ENCODE measurements around the gene ETV4.
"Not testable (repeated sequence)": the region's sequence is repeated elsewhere in the genome, so short reads cannot be mapped to it uniquely, and the experiment has no call there.

ETV4 gene

DNA sequence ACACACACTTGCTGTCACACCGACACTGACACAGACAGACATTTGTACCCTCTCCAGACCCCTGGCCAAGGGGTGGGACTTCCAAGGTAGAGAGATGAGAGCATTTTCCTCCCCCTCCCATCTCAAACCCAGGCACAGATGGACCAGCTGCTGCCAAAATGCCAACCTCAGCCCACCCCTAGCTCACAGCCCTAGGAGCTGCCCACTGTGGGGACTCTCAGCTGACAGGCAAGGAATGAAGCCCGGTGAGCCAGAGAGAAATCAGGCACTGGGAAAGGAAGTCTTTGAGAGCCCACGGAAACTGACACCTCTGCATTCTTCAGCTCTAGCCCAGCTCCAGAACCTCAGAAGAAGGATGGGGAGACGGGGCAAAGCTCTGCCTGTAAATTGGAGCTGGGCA is 2.8 kb downstream of the ETV4 start:
- no peak for DNase-seq (ENCODE audit: low read depth)

DNA sequence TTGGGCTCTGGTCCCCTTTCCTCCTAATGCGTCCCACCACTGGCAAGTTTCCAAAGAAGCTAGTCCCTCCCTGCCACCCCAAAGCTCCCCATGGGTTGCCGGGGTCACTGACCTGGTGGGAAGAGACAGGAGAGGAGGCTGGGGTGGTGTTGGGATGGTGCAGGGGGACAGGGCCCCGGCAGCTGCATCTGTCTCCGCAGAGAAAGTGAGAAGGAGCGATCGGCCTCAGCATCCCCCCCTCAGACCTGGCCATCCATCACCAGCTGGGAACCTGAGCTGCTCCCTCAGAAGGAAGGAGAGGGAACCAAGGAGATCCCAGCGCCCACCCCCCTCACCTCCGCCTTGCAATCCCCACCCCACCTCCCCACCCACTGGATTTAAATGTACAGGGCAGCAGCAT is 3.3 kb downstream of the ETV4 start:
- DNase-seq (ENCODE audit: low read depth), result no peak

DNA sequence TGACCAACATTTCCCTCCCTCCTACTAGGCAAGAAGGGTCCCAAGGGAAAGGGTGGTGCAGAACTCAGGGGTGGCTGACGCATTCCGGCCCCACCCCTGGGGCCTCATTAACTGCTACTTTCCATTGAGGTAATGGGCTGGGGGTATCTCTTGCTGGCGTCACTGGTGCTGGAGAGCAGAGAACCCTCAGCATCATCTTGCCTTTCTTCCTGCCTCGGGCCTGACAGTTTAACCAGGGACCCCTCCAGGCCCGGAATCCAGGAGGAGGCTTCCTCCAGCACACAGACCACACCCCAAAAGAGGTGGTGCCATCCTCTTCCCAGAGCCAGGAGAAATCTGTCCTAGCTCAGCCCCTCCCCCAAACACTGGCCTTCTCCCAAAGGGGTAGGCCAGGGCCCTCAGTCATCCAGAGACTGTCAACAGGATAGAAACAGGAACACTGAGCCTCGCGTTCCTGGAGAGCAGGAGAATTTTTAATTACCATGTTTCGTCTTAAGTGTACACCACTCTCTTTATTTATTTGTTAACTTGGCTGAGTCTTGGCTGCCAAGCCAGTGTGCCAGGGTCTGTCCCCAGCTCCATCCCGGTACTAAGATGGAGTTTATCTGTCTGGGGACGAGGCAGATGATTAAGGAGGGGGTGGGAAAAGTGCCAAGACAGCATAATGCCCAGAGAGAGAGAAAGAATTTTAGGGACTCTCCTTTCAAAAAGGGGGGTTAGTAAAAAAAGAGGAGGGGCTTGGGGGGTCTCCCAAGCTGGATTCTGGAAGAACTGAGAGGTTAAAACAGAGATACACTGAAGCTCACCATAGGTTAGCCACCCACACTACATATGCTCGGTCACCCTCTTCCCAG is 5.1 kb downstream of the ETV4 start:
- DNase-seq (ENCODE audit: low read depth), result no peak

DNA sequence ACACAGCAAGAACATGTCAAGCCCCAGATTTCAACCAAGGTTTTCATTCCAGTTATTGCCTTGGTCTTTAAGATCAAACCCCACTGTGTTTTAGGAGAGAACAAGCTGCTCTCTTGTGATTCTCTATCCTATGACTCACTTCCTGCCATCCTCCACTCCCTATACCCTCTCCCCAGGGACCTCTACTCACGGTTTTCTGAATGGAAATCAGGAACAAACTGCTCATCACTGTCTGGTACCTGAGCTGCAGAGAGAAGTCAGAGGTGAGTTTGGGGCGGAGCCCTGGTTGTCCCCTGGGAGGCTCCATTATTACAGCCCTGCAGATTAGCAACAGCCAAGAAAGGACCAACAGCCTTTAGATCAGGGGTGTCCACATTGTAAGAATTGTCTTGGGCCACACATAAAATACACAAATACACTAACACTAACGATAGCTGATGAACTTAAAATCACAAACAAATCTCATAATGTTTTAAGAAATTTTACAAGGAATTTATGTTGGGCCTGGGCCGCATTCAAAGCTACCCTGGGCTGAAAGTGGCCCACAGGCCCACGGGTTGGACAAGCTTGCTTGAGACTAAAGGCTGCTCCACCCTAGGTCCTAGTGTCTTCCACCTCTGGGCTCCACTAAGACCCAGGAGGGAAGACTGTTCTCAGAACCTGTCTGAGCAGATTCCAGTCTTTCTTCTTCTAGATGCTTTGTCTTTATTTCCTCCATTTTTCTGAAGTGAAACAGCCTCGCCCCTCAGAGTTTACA is 9.7 kb downstream of the ETV4 start:
- peak; percentile 64 for DNase-seq (ENCODE audit: low read depth)

DNA sequence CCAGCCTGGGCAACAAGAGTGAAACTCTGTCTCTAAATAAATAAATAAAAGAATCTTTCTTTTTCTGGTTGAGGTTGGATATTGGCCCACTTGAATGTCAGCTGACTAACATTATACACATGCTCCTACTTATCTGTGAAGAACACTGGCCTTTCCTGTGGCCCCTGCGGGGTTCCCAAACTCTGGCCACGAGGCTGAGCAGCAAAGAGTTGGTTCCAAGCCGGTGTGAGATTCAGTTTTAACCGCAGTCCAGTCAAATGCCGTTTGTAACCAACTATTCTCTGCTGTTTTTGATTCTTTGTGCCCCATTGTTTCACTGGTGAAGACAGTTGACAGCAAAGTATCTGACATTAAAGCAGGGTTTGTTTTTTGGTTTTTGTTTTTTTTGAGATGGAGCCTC is 11.2 kb downstream of the ETV4 start:
- no peak for DNase-seq (ENCODE audit: low read depth)

DNA sequence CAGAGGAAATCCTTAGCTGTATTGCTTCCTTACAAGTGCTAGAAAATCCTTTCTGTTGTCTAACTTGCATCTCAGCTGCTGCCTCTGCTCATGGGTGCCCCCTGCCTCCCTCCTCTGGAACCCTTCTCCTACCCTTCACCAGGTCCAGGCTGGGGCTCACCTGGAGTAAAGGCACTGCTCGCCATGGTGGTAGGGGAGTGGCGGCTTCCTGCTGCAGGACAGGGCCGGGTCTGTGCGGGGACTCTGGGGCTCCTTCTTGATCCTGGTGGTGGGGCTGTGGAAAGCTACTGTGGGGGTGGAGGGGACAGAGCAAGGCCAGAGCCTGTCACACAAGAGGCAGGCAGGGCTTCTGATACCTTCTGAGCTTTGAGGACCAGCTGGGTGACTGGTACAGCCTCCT is 12.4 kb downstream of the ETV4 start:
- no peak for DNase-seq (ENCODE audit: low read depth)

DNA sequence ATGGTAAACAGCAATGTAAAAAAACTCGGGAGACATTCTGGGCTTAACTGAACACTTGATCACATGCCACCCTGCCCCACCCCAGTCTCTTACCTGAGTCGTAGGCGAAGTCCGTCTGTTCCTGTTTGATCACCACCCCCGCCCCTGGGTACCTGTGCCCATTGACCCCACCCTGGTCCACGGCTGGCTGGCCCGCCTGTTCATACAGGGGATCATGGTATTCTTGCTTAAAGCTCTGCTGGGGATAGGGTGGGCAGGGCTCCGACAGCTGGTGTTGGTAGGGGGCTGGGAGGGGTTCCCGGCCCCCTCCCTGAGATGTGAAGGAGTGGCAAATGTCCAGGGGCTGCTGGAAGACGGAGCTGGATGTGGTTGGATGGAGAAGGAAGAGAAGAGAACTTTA is 13.6 kb downstream of the ETV4 start:
- no peak for DNase-seq (ENCODE audit: low read depth)

DNA sequence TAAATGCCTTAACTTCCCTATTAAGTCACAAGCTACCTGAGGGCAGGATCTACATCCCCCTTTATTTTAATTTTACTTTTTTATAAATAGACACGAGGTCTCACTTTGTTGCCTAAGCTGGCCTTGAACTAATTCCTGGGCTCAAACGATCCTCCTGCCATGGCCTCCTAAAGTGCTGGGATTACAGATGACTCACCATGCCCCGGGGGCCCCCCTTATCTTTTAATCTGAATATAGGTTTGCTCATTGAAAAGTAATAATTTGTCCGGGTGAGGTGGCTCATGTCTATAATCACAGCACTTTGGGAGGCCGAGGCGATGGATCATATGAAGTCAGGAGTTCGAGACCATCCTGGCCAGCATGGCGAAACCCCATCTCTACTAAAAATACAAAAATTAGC is 14.2 kb downstream of the ETV4 start:
- DNase-seq (ENCODE audit: low read depth), result no peak

DNA sequence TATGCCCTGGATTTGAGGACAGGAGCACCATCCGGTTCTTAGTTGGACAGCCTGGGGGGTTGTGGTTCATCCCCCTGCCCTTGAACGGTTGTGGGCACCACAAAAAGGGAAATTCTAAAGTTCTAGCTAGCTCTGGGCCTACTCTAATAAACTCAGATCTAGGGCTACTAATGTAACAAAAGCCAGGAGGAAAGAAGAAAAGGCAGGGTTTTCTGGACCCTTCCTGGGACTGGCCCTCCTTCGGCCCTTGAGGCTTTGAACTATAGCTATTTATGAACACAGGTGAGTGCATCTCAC is 15.1 kb downstream of the ETV4 start:
- DNase-seq (ENCODE audit: low read depth), result no peak

DNA sequence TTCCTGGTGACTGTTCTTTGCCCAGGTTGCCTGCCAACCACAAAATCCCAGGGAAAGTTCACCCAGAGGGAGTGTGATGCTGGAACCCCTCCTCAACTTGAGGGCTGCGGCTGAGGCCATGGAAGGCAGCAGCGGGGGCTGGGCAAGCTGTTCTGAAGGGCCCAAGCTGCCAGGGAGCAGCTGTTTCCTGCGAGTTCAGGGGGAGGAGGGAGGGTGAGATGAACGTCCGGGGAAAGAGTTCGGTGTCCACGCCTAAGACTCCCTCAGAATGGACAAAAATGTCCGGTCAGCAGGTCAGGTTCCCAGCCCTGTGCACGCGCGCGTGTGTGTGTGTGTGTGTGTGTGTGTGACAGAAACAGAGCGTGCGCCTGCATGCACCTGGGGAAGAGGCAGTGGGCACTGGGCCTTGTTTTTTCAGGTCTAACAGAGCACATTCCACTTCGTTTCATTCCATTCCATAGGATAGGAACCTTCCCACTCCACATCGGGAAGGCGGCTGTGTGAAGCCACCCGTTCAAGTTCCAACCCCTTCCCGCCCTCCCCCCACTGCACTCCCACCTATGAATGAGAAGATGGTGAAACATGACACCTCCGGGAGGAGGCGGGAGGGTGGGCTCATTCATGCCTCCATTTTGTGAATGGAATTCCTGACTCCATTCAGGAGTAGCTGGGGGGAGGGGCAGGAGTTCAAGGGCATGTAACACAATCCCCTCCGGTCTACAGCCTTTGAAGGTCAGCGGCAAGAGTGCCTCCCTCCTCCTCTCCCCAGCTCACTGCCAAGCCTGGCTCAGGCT is 15.7 kb downstream of the ETV4 start:
- peak; percentile 40 for DNase-seq (ENCODE audit: low read depth)

DNA sequence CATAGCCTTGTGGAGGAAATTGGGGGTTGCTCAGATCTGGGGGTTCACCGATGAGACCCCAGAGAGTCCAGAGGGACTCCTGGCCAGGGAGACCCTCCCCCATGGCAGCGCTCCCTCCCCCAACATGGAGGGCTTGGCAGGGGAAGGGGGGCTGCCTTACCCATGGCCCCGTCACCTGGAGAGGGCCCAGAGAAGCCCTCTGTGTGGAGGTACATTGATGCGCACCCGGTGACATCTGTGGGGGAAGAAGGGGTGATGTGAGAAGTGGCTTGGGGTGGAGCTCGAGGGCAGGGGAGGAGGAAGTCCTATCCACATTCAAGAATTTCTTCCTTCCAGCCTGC is 16.2 kb downstream of the ETV4 start:
- no peak for DNase-seq (ENCODE audit: low read depth)

DNA sequence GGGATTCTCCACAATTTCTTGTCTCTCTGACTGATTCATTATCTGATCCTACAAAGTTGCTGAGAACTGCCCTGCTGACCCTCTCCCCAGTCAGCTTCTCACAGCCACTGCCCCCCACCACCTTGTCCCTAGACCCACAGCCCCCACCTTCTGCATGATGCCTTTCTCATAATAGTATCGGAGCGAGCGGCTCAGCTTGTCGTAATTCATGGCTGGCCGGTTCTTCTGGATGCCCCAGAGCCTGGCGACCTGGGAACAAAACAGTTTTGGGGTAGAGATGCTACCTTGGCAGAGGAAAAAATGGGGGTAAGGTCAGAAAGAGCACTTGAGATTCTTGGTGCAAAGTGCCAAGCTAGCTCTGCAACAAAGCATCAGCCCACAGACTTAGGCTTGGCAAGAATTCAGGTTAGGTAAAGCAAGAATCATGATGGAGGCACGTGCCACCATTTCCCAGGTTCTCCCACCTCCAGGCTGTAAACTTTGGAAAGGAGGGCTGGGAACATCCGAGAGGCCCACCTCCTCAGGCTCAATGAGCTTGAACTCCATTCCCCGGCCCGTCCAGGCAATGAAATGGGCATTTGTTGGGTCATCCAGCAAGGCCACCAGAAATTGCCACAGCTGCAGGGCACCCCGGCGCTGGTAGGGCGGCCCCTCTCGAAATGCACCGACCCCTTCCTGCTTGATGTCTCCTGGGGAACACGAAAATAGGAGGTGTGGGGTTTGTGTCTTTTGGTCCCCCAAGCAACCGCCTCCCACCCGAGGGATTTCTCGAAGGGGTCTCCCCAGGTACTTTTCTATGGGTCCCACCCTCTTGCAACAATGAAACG is 16.9 kb downstream of the ETV4 start:
- DNase-seq (ENCODE audit: low read depth), result no peak

DNA sequence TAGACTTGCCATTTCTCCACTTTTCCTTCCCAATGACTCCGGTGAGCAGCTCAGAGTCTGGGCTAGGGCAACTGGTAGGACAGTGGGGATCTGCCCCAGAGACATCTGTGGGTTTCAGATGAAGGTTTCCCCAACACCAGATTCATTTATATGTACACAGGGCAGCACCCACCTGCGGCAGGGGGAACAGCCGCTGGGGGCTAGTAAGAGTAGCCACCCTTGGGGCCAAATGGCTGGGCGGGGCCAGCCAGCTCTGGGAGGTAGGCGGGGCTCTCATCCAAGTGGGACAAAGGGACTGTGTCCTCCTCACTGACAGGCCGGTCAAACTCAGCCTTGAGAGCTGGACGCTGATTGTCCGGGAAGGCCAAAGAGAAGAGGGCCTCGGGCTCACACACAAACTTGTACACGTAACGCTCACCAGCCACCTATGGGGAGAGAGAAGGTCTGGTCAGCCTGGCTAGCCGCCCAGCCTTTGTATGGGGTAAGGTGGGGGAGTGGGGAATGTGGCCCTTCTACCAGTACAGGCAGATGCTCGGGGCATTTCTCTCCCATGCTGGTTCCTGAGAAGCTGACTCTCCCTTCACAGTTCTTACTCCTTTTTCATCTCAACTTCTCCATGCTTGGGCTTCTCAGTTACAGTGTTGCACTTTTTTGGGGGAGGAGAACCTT is 17.7 kb downstream of the ETV4 start:
- DNase-seq (ENCODE audit: low read depth), result no peak

DNA sequence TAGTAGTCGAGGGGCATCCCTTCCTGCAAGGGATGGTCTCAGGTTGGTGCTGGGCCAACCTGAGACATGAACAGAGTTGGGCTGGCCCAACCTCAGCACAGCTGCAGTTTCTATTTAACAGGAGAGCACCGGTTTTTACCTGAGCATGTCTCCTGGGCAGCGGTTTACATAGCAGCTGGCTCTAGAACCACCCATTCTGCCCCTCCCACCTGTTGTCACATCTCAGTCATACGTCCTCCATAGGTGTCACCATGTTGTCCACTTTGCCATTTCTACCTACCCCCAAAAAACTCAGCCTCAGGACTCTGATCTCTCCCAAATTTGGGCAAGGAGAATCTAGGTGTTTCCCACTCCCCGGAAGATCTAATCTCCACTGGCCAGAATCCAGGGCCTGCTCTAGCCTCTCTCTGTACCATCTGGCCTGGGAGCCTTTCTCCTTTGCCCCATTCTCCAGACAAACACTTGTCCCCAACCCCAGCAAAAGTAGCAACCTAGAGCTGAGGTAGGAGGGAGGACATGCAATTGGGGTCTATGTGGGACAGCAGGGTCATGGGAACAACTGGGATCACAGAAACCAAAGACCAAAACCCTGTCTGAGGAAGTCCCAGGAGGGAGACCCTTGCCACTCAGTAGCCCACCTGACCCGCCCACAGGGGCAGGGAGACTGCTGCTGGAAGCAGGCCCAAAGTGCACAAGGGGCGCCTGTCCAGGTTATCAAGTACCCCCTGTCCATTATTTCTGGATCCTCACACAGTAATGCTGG is 19.1 kb downstream of the ETV4 start:
- no peak for DNase-seq (ENCODE audit: low read depth)

DNA sequence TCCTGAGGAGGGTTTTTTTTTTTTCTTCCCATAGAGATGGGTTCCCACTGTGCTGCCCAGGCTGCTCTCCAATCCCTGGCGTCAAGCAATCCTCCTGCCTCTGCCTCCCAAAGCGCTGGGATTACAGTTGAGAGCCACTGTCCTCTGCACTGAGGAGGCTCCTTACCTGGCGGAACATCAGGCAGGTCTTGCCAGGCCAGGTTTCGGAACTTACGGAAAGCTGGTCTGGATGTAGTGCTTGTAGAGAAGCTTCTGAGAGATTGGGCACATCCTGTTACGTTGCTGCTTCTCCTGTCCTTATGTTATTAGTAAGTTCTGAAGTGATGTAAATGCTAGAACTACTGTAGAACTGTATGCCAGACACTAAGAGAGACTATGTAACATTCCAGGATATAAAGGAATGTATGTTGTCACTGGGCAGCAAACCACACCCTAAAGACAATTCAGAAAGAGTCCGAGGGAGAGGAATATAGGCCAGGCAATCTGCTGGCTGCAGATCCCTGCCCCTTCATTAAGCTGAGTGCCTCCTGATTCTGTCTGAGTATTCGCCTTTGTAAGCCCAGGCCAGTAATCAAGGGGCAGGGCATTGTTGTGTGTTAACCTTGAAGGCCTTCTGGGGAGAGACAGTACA is 21.1 kb downstream of the ETV4 start:
- no peak for DNase-seq (ENCODE audit: low read depth)

DNA sequence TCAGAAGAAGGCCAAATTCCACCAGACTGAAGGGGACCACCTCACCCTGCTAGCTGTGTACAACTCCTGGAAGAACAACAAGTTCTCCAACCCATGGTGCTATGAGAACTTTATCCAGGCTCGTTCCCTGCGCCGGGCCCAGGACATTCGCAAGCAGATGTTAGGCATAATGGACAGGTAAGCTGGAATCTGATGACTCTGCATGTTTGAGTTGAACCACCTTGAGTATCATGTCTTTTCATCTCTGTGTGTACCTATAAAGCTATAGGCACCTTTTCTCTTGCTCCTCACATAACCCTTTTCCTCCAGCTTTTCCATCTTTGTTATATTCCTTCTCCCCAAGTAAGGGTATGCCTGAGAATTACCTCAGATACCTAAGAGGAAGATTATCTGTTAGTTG is 24.8 kb downstream of the ETV4 start:
- DNase-seq (ENCODE audit: low read depth), result no peak

DNA sequence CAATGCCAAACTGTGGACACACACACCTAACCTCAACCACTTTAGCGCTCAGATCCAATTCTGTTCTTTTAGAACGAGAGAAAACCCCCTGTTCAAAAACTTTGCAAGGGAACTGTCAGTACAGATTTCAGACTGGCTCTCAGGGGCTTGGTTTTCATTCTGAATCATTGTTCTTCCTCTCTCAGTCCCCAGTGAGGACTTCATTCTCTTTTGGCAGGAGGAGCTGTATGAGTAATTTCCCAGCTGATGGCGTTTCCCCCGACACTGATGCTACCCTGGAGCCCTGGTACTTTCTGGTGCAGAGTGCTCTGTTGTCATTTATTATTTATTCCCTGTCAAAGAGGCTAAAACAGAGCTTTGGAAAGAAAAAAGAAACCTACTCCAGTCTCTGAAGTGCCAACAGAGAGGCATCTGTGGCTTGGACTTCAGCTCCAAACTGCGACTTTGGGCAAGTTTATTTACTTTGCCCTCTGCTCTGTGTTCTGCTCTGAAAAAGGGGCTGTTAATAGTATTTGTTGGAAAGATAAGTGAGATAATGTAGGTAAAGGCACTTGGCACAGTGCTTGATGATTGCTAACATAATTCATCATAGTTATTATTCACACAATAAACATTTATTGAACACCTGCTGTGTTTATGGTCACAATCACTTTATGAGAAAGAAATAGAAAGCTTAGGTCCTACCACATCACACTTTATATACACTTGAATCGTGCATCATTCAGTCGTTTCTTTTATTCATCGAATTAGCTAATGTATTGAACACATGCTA is 28.3 kb downstream of the ETV4 start:
- DNase-seq (ENCODE audit: low read depth), result peak; percentile 84

DNA sequence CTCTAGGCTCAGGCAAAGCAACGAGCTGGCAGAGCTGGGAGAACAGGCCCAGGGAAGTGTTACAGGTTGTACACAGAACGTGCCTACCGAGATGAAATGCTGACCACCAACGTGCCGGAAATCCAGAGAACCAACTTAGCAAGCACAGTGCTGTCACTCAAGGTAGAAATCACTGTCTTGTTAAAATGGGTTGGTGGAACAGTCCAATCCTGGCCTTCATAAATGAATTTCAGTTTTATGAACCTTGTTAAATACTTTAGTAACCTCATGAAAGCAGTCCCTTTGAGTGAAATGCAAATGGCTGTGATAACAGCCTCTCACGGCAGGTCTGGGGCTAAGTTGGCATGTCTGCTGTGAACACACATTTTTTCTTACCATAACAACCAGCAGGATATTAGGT is 29.0 kb downstream of the ETV4 start:
- DNase-seq (ENCODE audit: low read depth), result peak; percentile 20

DNA sequence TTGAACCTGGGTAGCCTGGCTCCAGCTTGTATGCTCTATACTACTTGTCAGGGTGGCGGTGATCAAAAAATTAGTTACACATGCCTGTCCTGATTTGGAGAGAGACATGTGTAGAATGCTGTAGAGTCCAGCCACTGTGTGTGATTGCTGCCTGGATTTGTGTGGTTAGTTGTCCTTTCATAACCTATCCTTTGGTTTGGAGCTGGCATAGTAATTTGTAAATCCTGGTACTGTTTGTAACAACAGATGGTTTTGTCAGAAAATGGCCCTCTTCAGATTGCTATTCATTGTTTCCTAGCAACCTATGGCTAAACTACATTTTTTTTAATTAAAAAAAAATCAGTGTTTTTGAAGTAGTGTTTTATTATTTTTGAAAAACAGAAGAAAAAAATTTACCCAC is 30.5 kb downstream of the ETV4 start:
- DNase-seq (ENCODE audit: low read depth), result no peak

DNA sequence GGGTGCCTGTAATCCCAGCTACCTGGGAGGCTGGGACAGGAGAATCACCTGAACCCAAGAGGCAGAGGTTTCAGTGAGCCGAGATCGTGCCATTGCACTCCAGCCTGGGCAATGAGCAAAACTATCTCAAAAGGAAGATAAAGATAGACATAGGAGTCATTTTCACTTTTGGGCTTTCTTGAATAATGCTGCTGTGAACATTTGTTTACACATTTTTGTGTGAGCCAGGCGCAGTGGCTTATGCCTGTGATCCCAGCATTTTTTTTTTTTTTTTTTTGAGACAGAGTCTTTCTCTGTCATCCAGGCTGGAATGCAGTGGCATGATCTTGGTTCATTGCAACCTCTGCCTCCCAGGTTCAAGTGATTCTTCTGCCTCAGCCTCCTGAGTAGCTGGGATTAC is 34.9 kb downstream of the ETV4 start:
- DNase-seq (ENCODE audit: low read depth), result not testable (repeated sequence)

Measured in stromal cell of bone marrow (primary cell).